ENCODE results near the gene SLC6A11.

DNA sequence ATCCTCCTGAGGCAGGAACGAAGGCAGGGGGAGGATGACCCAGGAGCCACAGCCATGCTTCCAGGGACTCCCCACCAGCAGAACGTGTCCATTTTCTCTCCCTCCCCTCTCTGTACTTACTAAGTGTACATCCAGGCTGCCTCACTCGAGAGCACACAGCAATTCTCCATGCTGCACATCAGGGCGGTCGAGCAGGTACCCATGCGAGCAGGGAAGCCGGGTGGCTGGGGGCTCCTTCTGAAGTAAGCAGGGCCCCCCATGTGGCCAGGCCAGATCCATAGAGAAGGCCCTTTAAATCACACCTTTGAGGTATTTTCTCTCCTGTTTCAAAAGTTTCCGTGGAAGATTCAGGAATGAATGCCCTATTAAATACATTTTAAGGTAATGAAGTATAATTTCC, 41.2 kb upstream of the SLC6A11 start:
- TF ChIP-seq, protein P1, sequence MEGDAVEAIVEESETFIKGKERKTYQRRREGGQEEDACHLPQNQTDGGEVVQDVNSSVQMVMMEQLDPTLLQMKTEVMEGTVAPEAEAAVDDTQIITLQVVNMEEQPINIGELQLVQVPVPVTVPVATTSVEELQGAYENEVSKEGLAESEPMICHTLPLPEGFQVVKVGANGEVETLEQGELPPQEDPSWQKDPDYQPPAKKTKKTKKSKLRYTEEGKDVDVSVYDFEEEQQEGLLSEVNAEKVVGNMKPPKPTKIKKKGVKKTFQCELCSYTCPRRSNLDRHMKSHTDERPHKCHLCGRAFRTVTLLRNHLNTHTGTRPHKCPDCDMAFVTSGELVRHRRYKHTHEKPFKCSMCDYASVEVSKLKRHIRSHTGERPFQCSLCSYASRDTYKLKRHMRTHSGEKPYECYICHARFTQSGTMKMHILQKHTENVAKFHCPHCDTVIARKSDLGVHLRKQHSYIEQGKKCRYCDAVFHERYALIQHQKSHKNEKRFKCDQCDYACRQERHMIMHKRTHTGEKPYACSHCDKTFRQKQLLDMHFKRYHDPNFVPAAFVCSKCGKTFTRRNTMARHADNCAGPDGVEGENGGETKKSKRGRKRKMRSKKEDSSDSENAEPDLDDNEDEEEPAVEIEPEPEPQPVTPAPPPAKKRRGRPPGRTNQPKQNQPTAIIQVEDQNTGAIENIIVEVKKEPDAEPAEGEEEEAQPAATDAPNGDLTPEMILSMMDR (IDR thresholded peaks at IDR 0.05), result no peak
- no peak for TF ChIP-seq POLR2A (IDR thresholded peaks at IDR 0.05)

All from lower leg skin (tissue), 3 donors.